MM.1S (cell line): Measurements from ENCODE around the gene SWAP70.
"Not testable (repeated sequence)": the region's sequence is repeated elsewhere in the genome, so short reads cannot be mapped to it uniquely, and the experiment has no call there.

Experiments
- DNase-seq: peaks from one replicate; pipeline ENCODE4 v3.0.0-alpha.2; 2015
- H2AFZ ChIP-seq: fragments of 300-600 bp; sonication (generic); 2 replicates; pipeline ENCODE4 v1.6.0; 2016; ENCODE audit warnings: antibody characterized with exemption, low read length
- H3F3A ChIP-seq: fragments of 300-600 bp; sonication (generic); 2 replicates; pipeline ENCODE4 v1.6.1; 2016; ENCODE audit warnings: mild to moderate bottlenecking, antibody characterized with exemption, low read length, moderate library complexity, mixed read lengths; ENCODE audit not compliant: insufficient read depth
- H3K27ac ChIP-seq: fragments of 300-600 bp; sonication (generic); 2 replicates; pipeline ENCODE4 v1.5.1; 2016; ENCODE audit warnings: mild to moderate bottlenecking, low read length
- H3K27me3 ChIP-seq: fragments of 300-600 bp; sonication (generic); replicated peaks from 2 replicates; pipeline ENCODE4 v1.6.0; 2016; ENCODE audit warnings: low read length; ENCODE audit not compliant: insufficient read depth
- H3K36me3 ChIP-seq: fragments of 300-600 bp; sonication (generic); replicated peaks from 2 replicates; pipeline ENCODE4 v1.6.1; 2016; ENCODE audit warnings: mild to moderate bottlenecking, low read length, mixed read lengths; ENCODE audit not compliant: insufficient read depth
- H3K4me1 ChIP-seq: fragments of 300-600 bp; sonication (generic); 2 replicates; pipeline ENCODE4 v1.6.1; 2016; ENCODE audit warnings: low read length, mixed read lengths
- H3K4me2 ChIP-seq: fragments of 300-600 bp; sonication (generic); 2 replicates; pipeline ENCODE4 v1.6.0; 2016; ENCODE audit warnings: low read depth, low read length
- H3K4me3 ChIP-seq: fragments of 300-600 bp; sonication (generic); 2 replicates; pipeline ENCODE4 v1.5.1; 2016; ENCODE audit warnings: low read length, mixed read lengths
- H3K79me2 ChIP-seq: fragments of 300-600 bp; sonication (generic); 2 replicates; pipeline ENCODE4 v1.6.1; 2016; ENCODE audit warnings: mixed run types, low read length, mixed read lengths
- H3K9ac ChIP-seq: fragments of 300-600 bp; sonication (generic); 2 replicates; pipeline ENCODE4 v1.6.1; 2016; ENCODE audit warnings: low read length, mixed read lengths
- H3K9me2 ChIP-seq: fragments of 300-600 bp; sonication (generic); replicated peaks from 2 replicates; pipeline ENCODE4 v1.6.1; 2016; ENCODE audit warnings: mild to moderate bottlenecking, low read length, mixed read lengths; ENCODE audit not compliant: insufficient read depth
- H3K9me3 ChIP-seq: fragments of 300-600 bp; sonication (generic); replicated peaks from 2 replicates; pipeline ENCODE4 v1.6.1; 2016; ENCODE audit warnings: mild to moderate bottlenecking, low read length, mixed read lengths; ENCODE audit not compliant: insufficient read depth
- H4K20me1 ChIP-seq: fragments of 300-600 bp; sonication (generic); 2 replicates; pipeline ENCODE4 v1.6.1; 2016; ENCODE audit warnings: mild to moderate bottlenecking, low read length, moderate library complexity, mixed read lengths; ENCODE audit not compliant: insufficient read depth
- CTCF ChIP-seq: fragments of 300-600 bp; sonication (generic); IDR thresholded peaks from 2 replicates; pipeline ENCODE4 v1.5.1; 2016; ENCODE audit warnings: antibody characterized with exemption, low read length, mixed read lengths
- EZH2 ChIP-seq: fragments of 300-600 bp; sonication (generic); optimal IDR thresholded peaks from 2 replicates; pipeline ENCODE3; 2017; ENCODE audit warnings: low read depth, mild to moderate bottlenecking, antibody characterized with exemption, low read length, mixed read lengths
- EZH2phosphoT487 ChIP-seq: fragments of 300-600 bp; sonication (generic); IDR thresholded peaks from 2 replicates; pipeline ENCODE4 v1.6.1; 2018; ENCODE audit warnings: antibody characterized with exemption, low read length

Gene SWAP70

DNA sequence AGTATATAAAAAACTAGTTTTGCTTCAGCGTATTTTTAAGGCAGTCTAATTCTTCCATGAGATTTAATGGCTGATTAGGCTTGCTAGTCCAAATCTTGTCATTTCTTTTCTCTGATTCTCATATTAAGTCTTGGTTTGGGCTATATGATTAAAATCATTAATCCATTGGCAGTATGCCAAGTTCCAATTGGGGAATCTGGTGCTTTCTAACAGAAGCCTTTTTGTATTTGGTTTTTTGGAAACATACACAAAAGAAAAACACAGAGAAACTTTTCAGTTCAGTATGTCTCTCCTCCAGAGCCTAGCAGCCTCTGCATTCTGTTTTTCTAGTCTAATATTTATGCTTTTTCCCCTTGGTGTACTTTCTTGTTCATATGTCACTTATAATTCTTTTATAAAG lies 37.9 kb downstream of the SWAP70 start:
- Histone ChIP-seq H3K79me2 (no peaks in the 10 kb centered on the region), H3K9me2 (no peaks in the 10 kb centered on the region), H3F3A (no peaks in the 10 kb centered on the region), H3K27ac (no peak overlapping the region), H3K4me2 (no peak overlapping the region), H3K9me3 (no peaks in the 10 kb centered on the region), H3K4me3 (no peak overlapping the region), H3K9ac (no peak overlapping the region), H4K20me1 (no peaks in the 10 kb centered on the region), H3K27me3 (no peaks in the 10 kb centered on the region), H3K36me3 (no peaks in the 10 kb centered on the region), H2AFZ (no peak overlapping the region), H3K4me1 (no peaks in the 10 kb centered on the region)
- TF ChIP-seq CTCF (no peak), EZH2phosphoT487 (no peak), EZH2 (no peak)
- DNase-seq, result no peak

DNA sequence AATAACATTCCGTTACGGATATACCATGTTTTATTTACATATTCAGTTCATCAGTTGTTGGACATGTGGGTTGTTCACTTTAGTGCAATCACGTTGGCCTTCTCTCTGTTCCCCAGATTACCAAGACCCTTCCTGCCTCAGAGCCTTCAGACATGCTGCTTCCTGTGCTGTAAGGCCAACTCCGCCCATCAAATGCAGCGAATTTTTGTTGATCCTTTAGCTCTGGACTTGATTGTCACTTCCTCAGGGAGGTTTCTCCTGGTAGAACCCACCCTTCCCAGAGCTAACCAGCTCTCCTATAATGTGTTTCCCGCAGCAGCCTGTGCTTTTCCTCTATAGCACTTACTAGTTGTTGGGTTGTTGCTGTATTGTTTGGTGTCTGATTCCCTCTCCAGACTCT lies 39.4 kb downstream of the SWAP70 start:
- no peak overlapping the region for H3K9ac ChIP-seq
- H3K27ac ChIP-seq, result no peak overlapping the region
- H2AFZ ChIP-seq, result no peak overlapping the region
- H3K4me2 ChIP-seq, result no peak overlapping the region
- H3K9me3 ChIP-seq, result no peaks in the 10 kb centered on the region
- no peak for DNase-seq
- H3K4me1 ChIP-seq, result no peaks in the 10 kb centered on the region
- no peaks in the 10 kb centered on the region for H3K36me3 ChIP-seq
- TF ChIP-seq CTCF (no peak), EZH2 (no peak), EZH2phosphoT487 (no peak)
- no peaks in the 10 kb centered on the region for H3K27me3 ChIP-seq
- no peak overlapping the region for H3K4me3 ChIP-seq
- H3F3A ChIP-seq, result no peaks in the 10 kb centered on the region
- H3K9me2 ChIP-seq, result no peaks in the 10 kb centered on the region
- no peaks in the 10 kb centered on the region for H4K20me1 ChIP-seq
- H3K79me2 ChIP-seq, result no peaks in the 10 kb centered on the region

DNA sequence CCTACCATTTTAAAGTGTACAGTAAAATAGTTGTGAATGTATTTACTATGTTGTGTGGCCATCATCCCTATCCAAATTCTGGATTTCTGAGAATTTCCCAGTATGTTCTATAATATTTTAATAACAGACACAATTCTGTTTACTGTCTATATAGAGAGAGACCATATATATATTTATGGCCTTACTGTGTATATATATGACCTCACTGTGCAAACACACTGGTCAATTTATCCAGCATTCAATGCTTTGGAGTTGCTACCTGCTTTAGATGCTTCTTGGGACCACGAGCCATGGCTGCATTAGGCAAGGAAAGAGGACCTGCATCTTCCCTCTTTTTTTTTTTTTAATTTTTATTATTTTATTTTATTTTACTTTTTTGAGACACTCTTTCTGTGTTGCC lies 40.2 kb downstream of the SWAP70 start:
- Histone ChIP-seq H3K79me2 (no peaks in the 10 kb centered on the region), H3K9ac (no peak overlapping the region), H3K4me2 (no peak overlapping the region), H3K4me1 (no peaks in the 10 kb centered on the region), H2AFZ (no peak overlapping the region), H3K36me3 (no peaks in the 10 kb centered on the region), H3F3A (no peaks in the 10 kb centered on the region), H3K9me2 (no peaks in the 10 kb centered on the region), H3K27ac (no peak overlapping the region), H3K27me3 (no peaks in the 10 kb centered on the region), H3K9me3 (no peaks in the 10 kb centered on the region), H3K4me3 (no peak overlapping the region), H4K20me1 (no peaks in the 10 kb centered on the region)
- TF ChIP-seq CTCF (no peak), EZH2phosphoT487 (no peak), EZH2 (no peak)
- DNase-seq, result no peak

- Histone ChIP-seq H3K9me2 (no peaks in the 10 kb centered on the region), H3K4me1 (no peaks in the 10 kb centered on the region), H3K36me3 (no peaks in the 10 kb centered on the region), H4K20me1 (no peaks in the 10 kb centered on the region), H3K4me3 (no peak overlapping the region), H3K4me2 (no peak overlapping the region), H2AFZ (no peak overlapping the region), H3K9ac (no peak overlapping the region), H3K27ac (no peak overlapping the region), H3K9me3 (no peaks in the 10 kb centered on the region), H3K27me3 (no peaks in the 10 kb centered on the region), H3F3A (no peaks in the 10 kb centered on the region), H3K79me2 (no peaks in the 10 kb centered on the region)
- DNase-seq, result no peak
- TF ChIP-seq EZH2phosphoT487 (no peak), EZH2 (no peak), CTCF (no peak)
Measured at GRCh38 chr11:9704620-9705019, 40.7 kb downstream of the SWAP70 start.

GRCh38 chr11:9705361-9705760 lies 41.5 kb downstream of the SWAP70 start:
- H3K9ac ChIP-seq, H3K9me3 ChIP-seq, DNase-seq, H3K36me3 ChIP-seq, H2AFZ ChIP-seq, H3K4me1 ChIP-seq, H3K27ac ChIP-seq, H3K4me2 ChIP-seq, H3K9me2 ChIP-seq, H3K4me3 ChIP-seq, H4K20me1 ChIP-seq, H3K27me3 ChIP-seq, H3F3A ChIP-seq, H3K79me2 ChIP-seq: not testable (repeated sequence)
